WTC11 (cell line): ENCODE measurements around the gene BIVM. TPM values are rescaled to one million over a fixed set of nuclear protein-coding genes. Genes with fewer than 3 reads are reported as not detected.

ENCODE experiments used
- ATAC-seq: fragments of 200-7000 bp; cut with Tn5 transposase; 2 replicates; pipeline ENCODE4 v1.10.0; 2021; ENCODE audit warnings: mild to moderate bottlenecking, moderate library complexity
- CTCF ChIA-PET: fragments of 300-600 bp; sonication (Branson Sonifier 250); formaldehyde crosslinking; loops from one replicate; lab custom pipeline; 2021; ENCODE audit warnings: antibody characterized with exemption; lab: Charles Lee
- POLR2A ChIA-PET: fragments of 350-600 bp; sonication (Branson Sonifier 250); formaldehyde crosslinking; loops from one replicate; lab custom pipeline; 2021; ENCODE audit warnings: antibody characterized with exemption; lab: Charles Lee
- DNase-seq: peaks from one replicate; pipeline ENCODE4 v3.0.0; 2021; ENCODE audit warnings: low spot score
- H3K27ac Mint-ChIP-seq: 2 replicates; pipeline ENCODE4 v1.8.0; 2021; ENCODE audit warnings: mixed read lengths
- H3K27me3 Mint-ChIP-seq: 2 replicates; pipeline ENCODE4 v1.8.0; 2021; ENCODE audit warnings: low read depth, mild to moderate bottlenecking, moderate library complexity, mixed read lengths
- H3K36me3 Mint-ChIP-seq: 2 replicates; pipeline ENCODE4 v1.8.0; 2021; ENCODE audit warnings: mixed read lengths
- H3K4me1 Mint-ChIP-seq: 2 replicates; pipeline ENCODE4 v1.8.0; 2022; ENCODE audit warnings: mixed read lengths
- H3K4me3 Mint-ChIP-seq: 2 replicates; pipeline ENCODE4 v1.8.0; 2021; ENCODE audit warnings: mild to moderate bottlenecking, moderate library complexity, mixed read lengths
- H3K9me3 Mint-ChIP-seq: 2 replicates; pipeline ENCODE4 v1.8.0; 2021; ENCODE audit warnings: mixed read lengths
- ARID4B ChIP-seq: sonication (generic); formaldehyde crosslinking; IDR thresholded peaks from 2 replicates; pipeline ENCODE4 v1.8.0; 2023; ENCODE audit warnings: missing genetic modification reagents, mild to moderate bottlenecking, borderline replicate concordance
- E2F1 ChIP-seq: sonication (generic); formaldehyde crosslinking; IDR thresholded peaks from 2 replicates; pipeline ENCODE4 v1.8.0; 2022; ENCODE audit warnings: mild to moderate bottlenecking, missing genetic modification reagents
- ESRRA ChIP-seq: sonication (generic); formaldehyde crosslinking; IDR thresholded peaks from 2 replicates; pipeline ENCODE4 v1.8.1; 2022; ENCODE audit warnings: mild to moderate bottlenecking, missing genetic modification reagents, borderline replicate concordance
- RELA ChIP-seq: sonication (generic); formaldehyde crosslinking; IDR thresholded peaks from 2 replicates; pipeline ENCODE4 v1.8.1; 2022; ENCODE audit warnings: missing genetic modification reagents, mild to moderate bottlenecking, borderline replicate concordance
- SP1 ChIP-seq: sonication (generic); formaldehyde crosslinking; conservative IDR thresholded peaks from 2 replicates; pipeline ENCODE4 v1.8.1; 2022; ENCODE audit warnings: missing genetic modification reagents
- ZNF396 ChIP-seq: fragments of 250-450 bp; sonication (Bioruptor Pico); IDR thresholded peaks from 2 replicates; pipeline ENCODE4 v1.8.0; 2021; ENCODE audit warnings: mild to moderate bottlenecking, moderate library complexity, borderline replicate concordance
- ZSCAN18 ChIP-seq: fragments of 250-450 bp; sonication (Bioruptor Pico); IDR thresholded peaks from 2 replicates; pipeline ENCODE4 v2.1.2; 2022; ENCODE audit warnings: mild to moderate bottlenecking, moderate library complexity
- total RNA-seq: library from RNA; stranded (reverse); gene quantifications from 3 replicates; pipeline ENCODE4 v1.2.3, GENCODE V29; 2021
- TF ChIP-seq, protein P1 (sequence below): sonication (generic); formaldehyde crosslinking; IDR thresholded peaks from 2 replicates; pipeline ENCODE4 v1.8.0; 2023; ENCODE audit warnings: mild to moderate bottlenecking, missing genetic modification reagents

BIVM gene
- total RNA-seq, 1 experiment from 2014 or later, result 10.2 TPM

GRCh38 chr13:102845630-102846260, 46.8 kb downstream of the BIVM start, which contains the start of gene ERCC5 (continued):
- no peak for TF ChIP-seq E2F1 (CRISPR knock-in tag)
- no peak for TF ChIP-seq ZSCAN18 (CRISPR knock-in tag)
- TF ChIP-seq, protein P1, sequence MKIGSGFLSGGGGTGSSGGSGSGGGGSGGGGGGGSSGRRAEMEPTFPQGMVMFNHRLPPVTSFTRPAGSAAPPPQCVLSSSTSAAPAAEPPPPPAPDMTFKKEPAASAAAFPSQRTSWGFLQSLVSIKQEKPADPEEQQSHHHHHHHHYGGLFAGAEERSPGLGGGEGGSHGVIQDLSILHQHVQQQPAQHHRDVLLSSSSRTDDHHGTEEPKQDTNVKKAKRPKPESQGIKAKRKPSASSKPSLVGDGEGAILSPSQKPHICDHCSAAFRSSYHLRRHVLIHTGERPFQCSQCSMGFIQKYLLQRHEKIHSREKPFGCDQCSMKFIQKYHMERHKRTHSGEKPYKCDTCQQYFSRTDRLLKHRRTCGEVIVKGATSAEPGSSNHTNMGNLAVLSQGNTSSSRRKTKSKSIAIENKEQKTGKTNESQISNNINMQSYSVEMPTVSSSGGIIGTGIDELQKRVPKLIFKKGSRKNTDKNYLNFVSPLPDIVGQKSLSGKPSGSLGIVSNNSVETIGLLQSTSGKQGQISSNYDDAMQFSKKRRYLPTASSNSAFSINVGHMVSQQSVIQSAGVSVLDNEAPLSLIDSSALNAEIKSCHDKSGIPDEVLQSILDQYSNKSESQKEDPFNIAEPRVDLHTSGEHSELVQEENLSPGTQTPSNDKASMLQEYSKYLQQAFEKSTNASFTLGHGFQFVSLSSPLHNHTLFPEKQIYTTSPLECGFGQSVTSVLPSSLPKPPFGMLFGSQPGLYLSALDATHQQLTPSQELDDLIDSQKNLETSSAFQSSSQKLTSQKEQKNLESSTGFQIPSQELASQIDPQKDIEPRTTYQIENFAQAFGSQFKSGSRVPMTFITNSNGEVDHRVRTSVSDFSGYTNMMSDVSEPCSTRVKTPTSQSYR (CRISPR knock-in tag), result no peak
- TF ChIP-seq RELA (CRISPR knock-in tag), result no peak
- peak; percentile 97 for TF ChIP-seq ARID4B
- no peak for TF ChIP-seq ZNF396 (CRISPR knock-in tag)

- H3K9me3 Mint-ChIP-seq, result no peaks in the 10 kb centered on the region
- ChIA-PET CTCF (interaction anchor here (0.6 to 2.5 kb wide), 5 partner anchors 24 to 253 kb away, joined by 4 to 17 read pairs (median 15); partner anchors contain the start of gene TPP2), POLR2A (interaction anchor here (1.5 to 2.4 kb wide), 3 partner anchors 46 to 250 kb away, joined by 3 to 15 read pairs (median 5); partner anchors contain the start of gene TPP2)
- no peak for TF ChIP-seq SP1
- TF ChIP-seq ESRRA (CRISPR knock-in tag), result no peak
- H3K4me3 Mint-ChIP-seq, result peak overlapping the region; percentile 95
- H3K36me3 Mint-ChIP-seq, result no peaks in the 10 kb centered on the region
- ATAC-seq, result peak; percentile 37
- DNase-seq, result peak; percentile 14
- peaks cover 12% of the 10 kb centered on the region for H3K4me1 Mint-ChIP-seq
- no peaks in the 10 kb centered on the region for H3K27me3 Mint-ChIP-seq
- H3K27ac Mint-ChIP-seq, result peak overlapping the region; percentile 95
Measured at GRCh38 chr13:102846261-102847015, 47.5 kb downstream of the BIVM start.
